Inflammatory macrophage treated with lipopolysaccharide for 4 hours (primary cell): Measurements from ENCODE around the gene NELFB.
"Not testable (repeated sequence)": the region's sequence is repeated elsewhere in the genome, so short reads cannot be mapped to it uniquely, and the experiment has no call there.

Source experiments
- DNase-seq: peaks from one replicate; pipeline ENCODE4 v3.0.0-alpha.2; 2020

NELFB gene

GRCh38 chr9:137236238-137236935 is 18.7 kb upstream of the NELFB start:
- DNase-seq, result peak; percentile 81

DNA sequence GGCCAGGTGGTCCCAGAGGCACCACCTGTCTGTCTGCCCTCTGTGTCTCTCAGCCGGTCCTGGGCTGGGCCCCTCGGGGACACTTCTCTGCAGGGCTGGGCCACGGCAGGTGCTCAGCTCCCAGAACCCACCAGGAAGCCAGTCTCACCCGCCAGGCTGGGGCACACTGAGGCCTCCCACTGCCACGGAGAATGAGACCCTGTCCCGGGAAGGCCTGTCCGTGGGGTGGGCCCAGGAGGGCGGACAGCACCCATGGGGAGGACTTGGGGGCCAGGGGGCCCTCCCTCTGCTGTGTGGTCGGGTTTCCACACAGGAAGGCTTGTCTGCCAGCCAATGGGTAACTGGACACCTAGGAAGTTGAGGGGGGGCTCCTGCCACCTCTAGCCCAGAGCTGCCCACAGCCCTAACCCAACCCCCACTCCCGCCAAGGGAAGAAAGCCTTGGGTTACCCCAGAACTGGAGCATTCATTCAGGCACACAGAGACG is 18.1 kb upstream of the NELFB start:
- no peak for DNase-seq

DNA sequence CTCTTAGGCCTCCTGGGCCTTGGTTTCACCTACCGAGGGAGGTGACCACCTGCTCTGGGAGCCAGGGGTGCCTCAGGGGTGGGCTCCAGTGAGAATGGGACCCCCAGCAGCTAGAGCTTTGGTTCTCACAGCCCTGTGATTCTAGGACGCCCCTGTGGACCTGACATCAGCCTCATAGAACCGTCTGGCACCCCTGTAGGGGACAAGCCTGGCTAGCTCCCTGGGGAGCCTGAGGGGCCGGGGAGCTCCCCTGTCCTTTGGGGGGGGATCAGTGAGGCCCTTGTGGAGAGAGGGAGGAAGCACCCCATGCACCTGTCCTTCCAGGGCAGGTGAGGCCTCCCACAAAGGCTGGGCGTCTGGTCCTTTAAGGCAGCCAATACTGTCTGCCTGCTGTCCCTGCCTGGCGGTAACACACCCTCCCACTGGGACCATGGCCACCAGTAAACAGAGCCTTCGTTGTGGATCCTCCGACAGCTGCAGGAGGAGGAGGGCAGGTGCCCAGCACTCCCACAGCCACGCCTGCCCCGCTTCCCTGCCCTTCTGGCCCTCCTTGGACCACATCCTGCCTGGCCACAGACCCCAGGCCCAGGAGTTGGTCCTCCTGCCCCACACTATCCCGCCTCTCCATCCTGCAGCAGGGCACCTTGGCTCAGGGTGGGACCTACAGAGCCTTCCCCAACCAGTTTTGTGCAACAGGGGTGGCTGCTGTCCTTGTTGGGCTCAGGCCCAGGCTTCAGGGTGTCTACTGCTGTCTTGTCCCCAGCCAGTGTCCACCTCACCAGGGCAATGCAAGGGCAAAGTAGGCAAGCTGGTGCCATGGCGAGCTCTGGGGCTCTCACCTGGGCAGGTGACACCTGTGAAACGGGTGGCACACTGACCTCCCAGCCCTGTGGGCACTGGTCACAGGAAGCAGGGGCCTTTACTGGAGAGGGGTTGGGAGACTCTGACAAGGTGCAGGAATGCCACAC is 17.1 kb upstream of the NELFB start:
- no peak for DNase-seq

DNA sequence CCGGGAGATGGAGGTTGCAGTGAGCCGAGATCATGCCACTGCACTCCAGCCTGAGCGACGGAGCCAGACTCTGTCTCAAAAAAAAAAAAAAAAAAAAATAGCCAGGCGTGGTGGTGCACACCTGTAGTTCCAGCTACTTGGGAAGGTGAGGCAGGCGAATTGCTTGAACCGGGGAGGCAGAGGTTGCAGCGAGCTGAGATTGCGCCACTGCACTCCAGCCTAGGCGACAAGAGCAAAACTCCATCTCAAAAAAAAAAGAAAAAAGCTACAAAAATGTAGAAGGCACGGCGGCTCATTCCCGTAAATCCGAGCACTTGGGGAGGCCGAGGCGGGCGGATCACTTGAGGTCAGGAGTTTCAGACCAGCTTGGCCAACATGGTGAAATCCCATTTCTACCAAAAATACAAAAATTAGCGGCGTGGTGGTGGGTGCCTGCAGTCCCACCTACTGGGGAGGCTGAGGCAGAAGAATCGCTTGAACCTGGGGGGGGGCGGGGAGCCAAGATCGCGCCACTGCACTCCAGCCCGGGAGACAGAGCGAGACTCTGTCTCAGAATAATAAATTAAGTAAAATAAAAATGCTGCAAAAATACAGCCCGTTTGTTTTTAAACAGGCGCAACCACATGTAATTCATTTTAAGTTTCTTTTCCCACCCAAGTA is 15.5 kb upstream of the NELFB start:
- DNase-seq, result not testable (repeated sequence)

DNA sequence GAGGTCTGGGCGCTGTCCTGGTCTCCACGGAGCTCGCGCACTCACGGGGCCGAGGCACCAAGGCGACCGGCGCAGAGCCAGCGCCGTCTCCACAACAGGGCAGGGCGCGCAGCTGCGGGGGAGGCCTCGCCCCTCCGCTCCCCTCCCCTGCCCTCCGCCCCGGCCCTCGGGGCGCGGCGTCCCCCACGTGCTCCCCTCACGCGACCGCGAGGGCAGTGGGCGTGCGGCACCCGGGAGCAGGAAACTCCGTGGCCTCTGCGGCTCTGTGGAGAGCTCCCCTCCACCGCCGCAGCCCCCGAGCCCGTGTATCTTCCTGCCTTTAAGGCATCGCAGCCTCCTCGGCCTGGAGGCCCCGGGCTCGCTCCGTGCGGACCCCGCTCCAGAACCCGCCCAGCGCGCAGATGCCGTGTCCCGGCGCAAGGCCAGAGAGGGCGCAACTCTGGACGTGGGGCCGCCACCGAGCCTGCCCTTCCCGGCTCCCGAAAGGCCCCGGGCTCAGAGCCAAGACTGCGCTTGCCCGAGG is 14.7 kb upstream of the NELFB start:
- DNase-seq, result peak; percentile 54

DNA sequence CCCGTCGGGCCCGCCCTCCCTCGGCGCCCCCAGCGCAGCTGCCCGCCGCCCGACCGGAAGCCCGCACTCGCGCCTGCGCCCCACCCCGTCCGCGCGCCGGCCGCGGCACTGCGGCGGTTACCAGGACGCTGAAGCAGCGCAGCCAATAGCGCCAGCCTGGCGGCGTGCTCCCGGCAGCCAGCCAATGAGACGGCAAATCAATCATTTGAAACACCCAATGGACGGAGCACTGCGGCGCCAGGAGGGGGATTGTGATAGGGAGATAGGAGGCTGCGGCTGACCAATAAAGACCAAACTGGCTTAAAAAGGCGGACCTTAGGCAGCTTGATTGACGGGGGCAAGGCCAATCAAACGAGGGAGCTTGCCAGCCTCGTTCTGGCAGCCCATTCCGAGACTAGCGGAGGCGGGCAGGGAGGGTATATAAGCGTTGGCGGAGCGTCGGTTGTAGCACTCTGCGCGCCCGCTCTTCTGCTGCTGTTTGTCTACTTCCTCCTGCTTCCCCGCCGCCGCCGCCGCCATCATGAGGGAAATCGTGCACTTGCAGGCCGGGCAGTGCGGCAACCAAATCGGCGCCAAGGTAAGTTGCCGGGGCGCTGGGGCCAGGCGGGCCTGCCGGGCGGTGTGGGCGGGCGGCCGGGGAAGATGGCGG is 14.2 kb upstream of the NELFB start, which contains the start of gene TUBB4B:
Gene TUBB4B, plus strand, starts transcription at position 447 of the 649 bp plus-strand sequence. Its CDS starts 74 bp downstream, at position 521.
- DNase-seq, result peak; percentile 100

- peak; percentile 67 for DNase-seq
Observed at GRCh38 chr9:137241490-137242268, 13.4 kb upstream of the NELFB start.

DNA sequence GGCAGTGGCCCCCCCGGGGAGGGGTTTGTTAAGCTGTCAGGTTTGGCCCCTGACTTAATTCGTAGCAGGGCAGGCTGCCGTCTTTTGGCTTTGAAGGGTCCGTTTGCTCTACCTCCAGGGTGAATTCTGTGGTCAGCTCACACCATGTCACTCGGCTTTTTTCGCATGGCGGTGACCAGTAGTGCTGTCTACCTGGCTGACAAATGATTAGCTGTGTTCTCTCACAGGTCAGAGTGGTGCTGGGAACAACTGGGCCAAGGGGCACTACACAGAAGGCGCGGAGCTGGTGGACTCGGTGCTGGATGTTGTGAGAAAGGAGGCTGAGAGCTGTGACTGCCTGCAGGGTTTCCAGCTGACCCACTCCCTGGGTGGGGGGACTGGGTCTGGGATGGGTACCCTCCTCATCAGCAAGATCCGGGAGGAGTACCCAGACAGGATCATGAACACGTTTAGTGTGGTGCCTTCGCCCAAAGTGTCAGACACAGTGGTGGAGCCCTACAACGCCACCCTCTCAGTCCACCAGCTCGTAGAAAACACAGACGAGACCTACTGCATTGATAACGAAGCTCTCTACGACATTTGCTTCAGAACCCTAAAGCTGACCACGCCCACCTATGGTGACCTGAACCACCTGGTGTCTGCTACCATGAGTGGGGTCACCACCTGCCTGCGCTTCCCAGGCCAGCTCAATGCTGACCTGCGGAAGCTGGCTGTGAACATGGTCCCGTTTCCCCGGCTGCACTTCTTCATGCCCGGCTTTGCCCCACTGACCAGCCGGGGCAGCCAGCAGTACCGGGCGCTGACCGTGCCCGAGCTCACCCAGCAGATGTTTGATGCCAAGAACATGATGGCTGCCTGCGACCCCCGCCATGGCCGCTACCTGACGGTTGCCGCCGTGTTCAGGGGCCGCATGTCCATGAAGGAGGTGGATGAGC is 12.6 kb upstream of the NELFB start:
- no peak for DNase-seq

DNA sequence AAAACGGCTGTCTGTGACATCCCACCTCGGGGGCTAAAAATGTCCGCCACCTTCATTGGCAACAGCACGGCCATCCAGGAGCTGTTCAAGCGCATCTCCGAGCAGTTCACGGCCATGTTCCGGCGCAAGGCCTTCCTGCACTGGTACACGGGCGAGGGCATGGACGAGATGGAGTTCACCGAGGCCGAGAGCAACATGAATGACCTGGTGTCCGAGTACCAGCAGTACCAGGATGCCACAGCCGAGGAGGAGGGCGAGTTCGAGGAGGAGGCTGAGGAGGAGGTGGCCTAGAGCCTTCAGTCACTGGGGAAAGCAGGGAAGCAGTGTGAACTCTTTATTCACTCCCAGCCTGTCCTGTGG is 11.9 kb upstream of the NELFB start:
- DNase-seq, result not testable (repeated sequence)

GRCh38 chr9:137243626-137244485 is 11.3 kb upstream of the NELFB start:
- no peak for DNase-seq

- DNase-seq, result no peak
Observed at GRCh38 chr9:137244486-137245449, 10.4 kb upstream of the NELFB start.

DNA sequence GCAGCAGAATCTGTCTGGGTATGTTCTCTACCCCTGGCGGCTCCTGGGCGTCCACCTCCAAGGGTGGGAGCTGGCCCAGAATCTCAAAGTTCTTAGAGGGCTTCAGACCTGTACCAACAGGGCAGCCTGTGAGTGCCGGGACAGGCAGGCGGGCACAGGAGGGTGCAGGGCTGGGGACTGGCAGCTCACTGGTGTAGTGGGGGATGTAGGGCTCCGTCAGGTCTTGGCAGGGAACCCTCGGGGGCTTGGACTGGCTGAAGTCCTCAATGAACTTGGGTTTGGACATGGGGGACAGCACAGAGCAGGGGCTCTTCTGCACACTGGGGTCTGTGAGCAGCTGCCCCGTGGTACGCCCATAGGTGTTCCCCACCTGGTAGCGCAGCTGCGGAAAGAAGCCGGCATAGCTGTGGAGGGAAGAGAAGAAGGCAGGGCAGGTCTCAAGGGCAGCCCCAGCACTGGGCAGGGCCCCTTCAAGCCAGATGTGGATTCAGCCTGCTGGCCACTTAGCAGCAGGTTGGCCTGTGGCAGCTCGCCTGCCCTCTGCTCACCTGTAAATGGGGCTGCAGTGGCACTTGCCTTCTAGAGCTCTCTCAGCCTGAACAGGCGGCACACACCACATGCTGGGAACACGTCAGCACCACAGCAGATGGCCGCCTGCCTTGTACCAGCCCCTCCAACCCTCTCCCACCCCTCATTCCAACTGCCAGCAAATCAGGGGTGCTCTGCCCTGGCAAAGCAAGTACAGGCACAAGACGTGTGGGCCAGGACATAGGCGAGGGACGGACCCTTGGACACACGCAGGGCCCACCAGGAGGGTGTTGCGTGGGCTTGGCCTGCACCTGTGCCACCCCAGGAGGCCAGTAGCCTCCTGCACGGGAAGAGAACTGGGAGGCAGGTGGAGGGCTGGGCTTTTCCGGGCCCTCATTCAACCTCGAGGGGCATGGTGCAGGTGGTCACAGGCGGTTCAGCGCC is 9.4 kb upstream of the NELFB start:
- DNase-seq, result no peak

DNA sequence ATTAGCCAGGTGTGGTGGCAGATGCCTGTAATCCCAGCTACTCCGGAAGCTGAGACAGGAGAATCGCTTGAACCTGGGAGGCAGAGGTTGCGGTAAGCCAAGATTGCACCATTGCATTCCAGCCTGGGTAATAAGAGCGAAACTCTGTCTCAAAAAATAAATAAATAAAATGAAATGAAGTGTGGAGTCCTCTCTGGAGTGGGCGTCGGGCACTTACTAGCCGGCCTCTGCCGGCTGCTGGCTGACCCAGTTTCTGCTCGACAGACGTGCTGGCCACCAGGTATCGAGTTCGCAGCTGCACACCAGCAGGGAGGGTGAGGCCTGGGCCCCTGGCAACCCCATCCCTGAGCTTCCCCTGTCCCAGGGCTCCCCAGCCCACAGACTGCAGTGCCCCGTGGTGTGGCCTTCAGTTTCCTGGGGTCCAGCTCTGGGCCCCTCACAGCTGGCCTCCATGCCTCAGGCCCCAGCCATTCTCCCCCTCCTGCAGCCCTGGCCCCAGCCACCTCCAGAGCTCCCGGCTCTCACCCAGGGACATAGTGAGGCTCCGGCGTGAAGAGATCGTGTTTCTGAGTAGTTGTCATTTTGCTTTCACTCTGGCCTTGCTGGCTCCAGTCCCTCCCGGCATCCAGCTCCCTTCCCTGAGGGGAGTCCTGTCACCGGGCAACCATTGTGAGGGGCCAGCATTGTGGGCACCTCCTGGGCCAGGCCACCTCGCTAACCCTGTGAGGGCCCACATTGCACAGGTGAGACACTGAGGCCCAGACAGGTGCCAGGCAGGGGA is 7.8 kb upstream of the NELFB start:
- DNase-seq, result no peak

- no peak for DNase-seq
Observed at GRCh38 chr9:137247916-137248175, 7.3 kb upstream of the NELFB start.

- no peak for DNase-seq
Observed at GRCh38 chr9:137250329-137251193, 4.6 kb upstream of the NELFB start.

DNA sequence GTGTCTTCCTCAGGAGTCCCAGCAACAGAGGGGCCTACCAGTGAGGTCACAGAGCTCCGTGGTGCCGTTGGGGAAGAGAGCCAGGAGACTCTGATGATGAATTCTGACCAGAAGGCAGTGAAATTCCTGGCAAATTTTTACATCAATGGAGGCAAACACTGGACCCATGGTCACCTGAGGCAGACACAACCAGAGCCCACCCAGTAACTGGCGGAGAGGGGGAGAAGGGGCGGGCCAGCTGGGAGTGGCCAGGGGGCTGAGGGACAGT is 4.0 kb upstream of the NELFB start, which contains the start of gene STPG3:
Gene STPG3, plus strand, starts transcription at position 93 of the 268 bp plus-strand sequence. Its CDS starts 1 bp downstream, at position 94.
- DNase-seq, result no peak
